Stimulated activated CD8-positive, alpha-beta memory T cell treated with anti-CD3 and anti-CD28 coated beads, Interleukin-7, amount 100 ng/mL, for 1 hour (primary cell): Measurements from ENCODE around the gene ZNF587.
"Not testable (repeated sequence)": the region's sequence is repeated elsewhere in the genome, so short reads cannot be mapped to it uniquely, and the experiment has no call there.

ENCODE experiments used
- DNase-seq, 2 donors: peaks; one replicate each; pipeline ENCODE4 v3.0.0-alpha.2; 2020; ENCODE audit warnings: low read depth in 2 of 2

Gene ZNF587

GRCh38 chr19:57887195-57887941 lies 37.7 kb downstream of the ZNF587 start:
- DNase-seq: no peak

DNA sequence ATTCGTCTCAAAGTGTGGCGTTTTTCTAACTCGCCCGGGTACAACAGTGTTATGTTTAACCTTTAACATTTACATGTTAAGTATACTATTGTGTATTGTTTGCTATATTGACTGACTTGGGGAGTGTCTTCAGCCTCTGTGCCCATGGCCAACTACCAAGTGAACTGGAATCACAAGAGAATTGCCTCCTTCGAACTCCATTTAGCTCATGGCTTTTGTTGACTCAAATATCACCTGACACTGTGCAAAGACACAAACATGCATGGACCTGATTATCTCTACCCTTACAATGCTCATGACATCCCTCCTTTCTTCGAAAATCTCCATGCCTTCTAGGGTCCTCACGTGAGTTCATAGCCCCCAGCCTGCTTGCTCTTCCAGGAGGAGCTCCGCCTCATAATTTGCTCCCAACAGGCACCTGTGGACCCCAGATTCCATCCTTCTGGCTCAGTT lies 38.5 kb downstream of the ZNF587 start:
- no peak for DNase-seq

DNA sequence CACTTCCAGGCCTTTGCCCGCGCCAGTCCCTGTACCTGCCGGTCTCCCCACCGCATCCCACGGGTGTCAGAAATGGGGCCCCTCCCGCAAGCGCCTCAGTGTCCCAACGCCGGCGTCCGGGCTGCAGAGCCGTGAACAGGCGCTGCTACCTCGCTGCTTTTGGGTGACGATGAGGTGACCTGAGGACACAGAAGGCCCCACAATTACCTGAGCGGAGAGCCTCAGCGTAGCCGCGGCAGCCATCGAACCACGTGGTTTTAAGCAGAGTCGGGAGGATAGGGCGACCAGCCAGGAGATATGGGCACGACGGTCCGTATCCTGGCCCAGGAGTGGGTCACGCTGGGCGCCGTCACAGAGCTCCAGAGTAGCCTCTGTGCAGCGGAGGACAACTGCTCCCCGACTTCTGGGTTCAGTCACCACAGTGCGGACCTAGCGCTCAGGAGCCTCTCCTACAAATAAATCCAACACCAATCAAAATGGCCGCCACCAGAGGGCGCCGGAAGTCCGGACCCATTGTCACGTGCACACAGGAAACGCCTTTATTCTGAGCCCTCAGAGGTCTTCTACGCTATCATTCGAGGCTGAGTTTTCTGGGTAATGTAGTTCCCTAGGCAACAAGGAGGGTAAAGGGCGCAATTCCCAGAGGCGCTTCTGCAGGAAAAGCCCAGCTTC lies 39.0 kb downstream of the ZNF587 start, which contains the start of gene ZNF814:
TSS of gene ZNF814 (minus strand) at position 478 of the 672 bp plus-strand sequence. CDS start at position 243, 235 bp downstream.
- DNase-seq: peak; percentile 53 to 69

GRCh38 chr19:57890706-57891105 lies 41.0 kb downstream of the ZNF587 start:
- not testable (repeated sequence) for DNase-seq

- no peak for DNase-seq
Measured at GRCh38 chr19:57900311-57900710, 50.7 kb downstream of the ZNF587 start.

GRCh38 chr19:57903618-57904184 lies 54.0 kb downstream of the ZNF587 start:
- no peak for DNase-seq

GRCh38 chr19:57905258-57905657 lies 55.6 kb downstream of the ZNF587 start:
- no peak for DNase-seq

- no peak for DNase-seq
Measured at GRCh38 chr19:57907394-57907793, 57.7 kb downstream of the ZNF587 start.

DNA sequence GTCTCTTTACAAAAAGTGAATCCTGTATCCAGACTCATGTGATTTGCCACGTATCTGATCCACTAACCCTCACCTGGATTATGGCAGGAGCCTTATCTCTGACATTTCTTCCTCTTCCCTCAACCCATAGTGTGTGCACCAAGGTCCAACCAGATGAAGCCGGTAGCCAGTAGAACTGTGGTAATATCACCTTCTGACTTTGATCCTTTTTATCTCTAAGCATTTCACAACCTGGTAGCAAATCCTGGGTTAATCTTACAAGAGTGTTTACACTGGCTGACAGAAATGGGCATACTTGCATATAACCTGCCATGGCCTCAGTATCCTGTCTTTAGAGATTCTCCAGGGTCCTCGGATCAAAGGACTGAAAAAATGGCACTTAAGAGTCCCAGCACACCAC lies 64.9 kb downstream of the ZNF587 start:
- DNase-seq: no peak
